Gastroesophageal sphincter (tissue), 3 donors: ENCODE results near the gene TTC21B.

Source experiments
- CTCF ChIP-seq, 4 experiments: fragments of 200-600 bp in 2 of 4; fragments of 450-650 bp in 2 of 4; sonication (generic) in 1 of 4; IDR thresholded peaks; one replicate each; pipeline ENCODE4 v1.5.1; 2017 to 2019; ENCODE audit warnings: antibody characterized with exemption in 4 of 4, mild to moderate bottlenecking in 2 of 4, moderate library complexity in 2 of 4
- POLR2A ChIP-seq, 2 donors: fragments of 450-650 bp; IDR thresholded peaks; one replicate each; pipeline ENCODE4 v1.6.1; 2017; ENCODE audit warnings: antibody characterized with exemption in 2 of 2, mild to moderate bottlenecking in 2 of 2, moderate library complexity in 1 of 2

DNA sequence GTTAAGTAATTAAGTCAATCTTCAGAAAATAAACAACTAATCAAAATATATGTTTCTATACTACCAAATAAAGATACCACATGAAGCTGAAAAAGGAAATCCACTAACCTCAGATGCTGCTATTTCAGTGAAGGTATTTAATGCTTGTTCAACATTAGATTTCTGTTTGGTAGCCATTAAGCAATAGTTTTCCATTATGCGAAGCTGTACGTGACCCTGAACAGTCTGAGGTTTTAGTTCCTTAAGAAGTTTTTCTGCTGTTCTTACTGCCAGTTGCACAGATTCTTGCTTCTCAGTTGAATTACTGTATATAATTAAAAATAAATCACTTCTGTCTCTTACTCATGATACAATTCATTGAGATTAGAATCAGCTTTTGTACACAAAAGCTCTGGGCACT lies 65.4 kb downstream of the TTC21B start:
- no peak for TF ChIP-seq CTCF (IDR thresholded peaks at IDR 0.05)
- no peak for TF ChIP-seq POLR2A (IDR thresholded peaks at IDR 0.05)
